ENCODE measurements around the gene RNF5.

DNA sequence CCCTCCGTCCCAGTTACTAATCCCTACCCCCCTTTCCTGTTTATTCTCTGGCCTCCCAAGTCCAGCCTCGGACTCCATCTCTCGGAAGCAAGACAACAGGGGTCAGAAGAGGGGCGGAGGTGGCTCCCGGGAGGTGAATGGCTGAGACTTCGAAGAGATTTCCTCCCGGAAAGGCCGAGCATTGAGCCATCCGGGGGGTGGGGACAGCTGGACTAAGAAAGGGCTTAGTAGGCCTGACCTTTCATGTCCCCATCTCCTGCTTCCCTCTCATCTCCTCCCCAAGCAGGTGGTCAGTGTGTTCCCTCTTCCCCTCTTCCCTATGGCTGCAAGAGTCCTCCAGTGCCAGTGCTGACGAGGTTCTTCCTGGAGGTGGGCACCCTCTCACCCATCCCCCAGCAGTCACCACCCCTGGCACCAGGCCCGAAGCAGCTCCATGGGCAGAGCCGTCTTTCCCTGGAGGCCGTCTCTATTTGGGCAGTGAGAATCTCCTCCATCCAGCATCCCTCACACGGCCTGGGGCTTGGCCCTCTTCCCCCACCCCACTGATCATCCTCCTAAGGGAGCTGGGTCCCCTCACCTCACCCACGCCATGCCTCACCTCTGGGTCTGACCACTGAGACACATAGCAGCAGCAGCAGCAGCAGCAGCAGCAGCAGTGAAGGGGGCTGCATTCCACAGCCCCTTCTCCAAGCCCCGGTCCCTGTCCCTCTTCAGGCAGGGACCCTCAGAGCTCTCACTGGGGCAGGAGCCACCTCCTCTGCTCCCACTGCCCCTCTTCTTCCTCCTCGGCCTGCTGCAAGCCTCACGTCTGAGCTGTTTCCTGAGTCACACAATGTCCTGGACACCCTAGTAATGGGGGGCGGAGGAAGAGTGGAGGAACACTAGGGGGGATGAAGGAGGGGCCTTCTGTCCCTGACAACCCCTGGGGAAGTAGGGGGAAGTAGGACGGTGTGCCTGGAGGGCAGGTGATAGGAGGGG lies 45.3 kb downstream of the RNF5 start, which contains the start of gene NOTCH4:
- TF ChIP-seq, protein P1, sequence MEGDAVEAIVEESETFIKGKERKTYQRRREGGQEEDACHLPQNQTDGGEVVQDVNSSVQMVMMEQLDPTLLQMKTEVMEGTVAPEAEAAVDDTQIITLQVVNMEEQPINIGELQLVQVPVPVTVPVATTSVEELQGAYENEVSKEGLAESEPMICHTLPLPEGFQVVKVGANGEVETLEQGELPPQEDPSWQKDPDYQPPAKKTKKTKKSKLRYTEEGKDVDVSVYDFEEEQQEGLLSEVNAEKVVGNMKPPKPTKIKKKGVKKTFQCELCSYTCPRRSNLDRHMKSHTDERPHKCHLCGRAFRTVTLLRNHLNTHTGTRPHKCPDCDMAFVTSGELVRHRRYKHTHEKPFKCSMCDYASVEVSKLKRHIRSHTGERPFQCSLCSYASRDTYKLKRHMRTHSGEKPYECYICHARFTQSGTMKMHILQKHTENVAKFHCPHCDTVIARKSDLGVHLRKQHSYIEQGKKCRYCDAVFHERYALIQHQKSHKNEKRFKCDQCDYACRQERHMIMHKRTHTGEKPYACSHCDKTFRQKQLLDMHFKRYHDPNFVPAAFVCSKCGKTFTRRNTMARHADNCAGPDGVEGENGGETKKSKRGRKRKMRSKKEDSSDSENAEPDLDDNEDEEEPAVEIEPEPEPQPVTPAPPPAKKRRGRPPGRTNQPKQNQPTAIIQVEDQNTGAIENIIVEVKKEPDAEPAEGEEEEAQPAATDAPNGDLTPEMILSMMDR (IDR thresholded peaks at IDR 0.05; ENCODE audit: low read length): no peak
- TF ChIP-seq EZH2 (IDR thresholded peaks at IDR 0.05; ENCODE audit: borderline replicate concordance, low read length): no peak
